ENCODE measurements around the gene LRRC74B. TPM values are rescaled to one million over a fixed set of nuclear protein-coding genes. Genes with fewer than 3 reads are reported as not detected.
A peak's percentile ranks its signal among the peaks of the same experiment; 100 is the strongest.

Gene LRRC74B
- polyA plus RNA-seq, 2 of the 4 experiments (the other 2 are of a cell fraction): 0.08 to 0.10 TPM

DNA sequence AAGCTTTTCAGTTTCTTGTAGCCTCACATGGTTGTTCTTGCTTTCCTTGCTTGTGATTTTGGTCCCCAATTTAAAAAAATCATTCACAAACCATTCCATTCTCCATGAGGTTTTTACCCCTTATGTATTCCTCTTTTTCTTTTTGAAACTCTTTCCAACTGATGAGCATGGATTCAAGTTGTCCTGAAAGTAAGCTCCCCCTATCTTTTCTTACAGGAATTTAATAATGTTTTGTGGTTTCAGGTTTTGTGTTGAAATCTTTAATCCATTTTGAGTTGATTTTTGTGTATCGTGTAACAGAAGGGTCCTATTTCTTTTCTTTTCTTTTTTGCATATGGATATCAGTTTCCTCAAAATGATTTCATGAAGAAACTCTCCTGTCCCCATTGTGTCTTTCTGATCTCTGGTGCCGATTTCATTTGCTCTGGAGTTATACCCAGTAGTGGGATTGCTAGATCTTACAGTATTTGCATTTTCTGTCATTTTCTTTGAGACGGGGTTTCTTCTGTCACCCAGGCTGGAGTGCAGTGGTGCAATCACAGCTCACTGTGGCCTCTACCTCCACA is 58.5 kb downstream of the LRRC74B start:
- peak overlapping the region; percentile 46; the same call in 2 of the 3 replicates for H3K4me3 ChIP-seq
- FAIRE-seq: no peak
- peaks cover 44% of the 10 kb centered on the region for H3K4me1 ChIP-seq
- WGBS (ENCODE audit: missing lambda C conversion rate): 79% methylated on average over 3 of the region's 3 CpGs
- peak overlapping the region; percentile 73 to 87 for H3K27ac ChIP-seq
- TF ChIP-seq RNF2 (IDR thresholded peaks at IDR 0.05; ENCODE audit: borderline replicate concordance, low read depth): no peak
- no peak for TF ChIP-seq EHMT2 (IDR thresholded peaks at IDR 0.05; ENCODE audit: low read depth)
- no peak for TF ChIP-seq CHD4 (IDR thresholded peaks at IDR 0.05; ENCODE audit: borderline replicate concordance)
- no peak for TF ChIP-seq HOXA7 (CRISPR knock-in tag; IDR thresholded peaks at IDR 0.05)
- no peak for TF ChIP-seq POLR2A (IDR thresholded peaks at IDR 0.05; ENCODE audit: low read length)
- TF ChIP-seq, protein P1, sequence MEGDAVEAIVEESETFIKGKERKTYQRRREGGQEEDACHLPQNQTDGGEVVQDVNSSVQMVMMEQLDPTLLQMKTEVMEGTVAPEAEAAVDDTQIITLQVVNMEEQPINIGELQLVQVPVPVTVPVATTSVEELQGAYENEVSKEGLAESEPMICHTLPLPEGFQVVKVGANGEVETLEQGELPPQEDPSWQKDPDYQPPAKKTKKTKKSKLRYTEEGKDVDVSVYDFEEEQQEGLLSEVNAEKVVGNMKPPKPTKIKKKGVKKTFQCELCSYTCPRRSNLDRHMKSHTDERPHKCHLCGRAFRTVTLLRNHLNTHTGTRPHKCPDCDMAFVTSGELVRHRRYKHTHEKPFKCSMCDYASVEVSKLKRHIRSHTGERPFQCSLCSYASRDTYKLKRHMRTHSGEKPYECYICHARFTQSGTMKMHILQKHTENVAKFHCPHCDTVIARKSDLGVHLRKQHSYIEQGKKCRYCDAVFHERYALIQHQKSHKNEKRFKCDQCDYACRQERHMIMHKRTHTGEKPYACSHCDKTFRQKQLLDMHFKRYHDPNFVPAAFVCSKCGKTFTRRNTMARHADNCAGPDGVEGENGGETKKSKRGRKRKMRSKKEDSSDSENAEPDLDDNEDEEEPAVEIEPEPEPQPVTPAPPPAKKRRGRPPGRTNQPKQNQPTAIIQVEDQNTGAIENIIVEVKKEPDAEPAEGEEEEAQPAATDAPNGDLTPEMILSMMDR (IDR thresholded peaks at IDR 0.05): no peak
- TF ChIP-seq HOXB5 (CRISPR knock-in tag; IDR thresholded peaks at IDR 0.05): no peak
- DNase-seq (ENCODE audit: low read depth in 1 of 2, low spot score in 1 of 2): no peak
- peak overlapping the region; percentile 82 for H3K4me2 ChIP-seq
- CTCF ChIA-PET: interaction anchor here (0.8 to 1.7 kb wide), 7 partner anchors 35 to 219 kb away, joined by 3 to 4 read pairs (median 3); partner anchors contain the start of genes P2RX6 and THAP7
- POLR2A ChIA-PET: no interaction called here
- no peak for ATAC-seq
- H3K9me3 ChIP-seq: no peaks in the 10 kb centered on the region

DNA sequence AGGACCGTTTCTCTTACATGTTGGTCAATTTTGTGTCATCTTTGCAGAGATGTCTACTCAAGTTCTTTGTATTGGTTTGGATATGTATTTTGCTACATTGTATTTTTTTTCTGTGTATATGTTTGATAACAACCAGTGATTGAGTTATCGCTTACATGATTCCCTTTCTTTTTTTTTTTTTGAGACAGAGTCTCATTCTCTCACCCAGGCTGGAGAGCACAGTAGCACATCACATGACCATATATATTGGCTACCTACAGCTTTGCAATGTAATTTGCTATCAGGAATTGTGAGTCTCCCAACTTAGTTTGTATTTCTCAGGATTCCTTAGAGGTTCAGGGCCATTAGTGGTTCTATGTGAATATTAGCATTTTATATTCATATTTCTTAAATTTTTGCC is 59.5 kb downstream of the LRRC74B start:
- Histone ChIP-seq H3K27ac (no peak overlapping the region), H3K4me2 (no peak overlapping the region), H3K9me3 (no peaks in the 10 kb centered on the region), H3K4me3 (no peak overlapping the region), H3K4me1 (peaks cover 48% of the 10 kb centered on the region)
- ChIA-PET POLR2A (no interaction called here), CTCF (interaction anchor here (0.9 to 1.4 kb wide), 2 partner anchors 84 to 90 kb away, joined by 3 read pairs; partner anchors contain the start of gene P2RX6)
- TF ChIP-seq ZNF302 (CRISPR knock-in tag; IDR thresholded peaks at IDR 0.05): no peak
- TF ChIP-seq RARB (CRISPR knock-in tag; IDR thresholded peaks at IDR 0.05): no peak
- TF ChIP-seq ZC3H11A (IDR thresholded peaks at IDR 0.05): no peak
- TF ChIP-seq SMC3 (IDR thresholded peaks at IDR 0.05): no peak
- no peak for TF ChIP-seq CBX2 (IDR thresholded peaks at IDR 0.05; ENCODE audit: borderline replicate concordance, low read depth)
- TF ChIP-seq, protein P2, sequence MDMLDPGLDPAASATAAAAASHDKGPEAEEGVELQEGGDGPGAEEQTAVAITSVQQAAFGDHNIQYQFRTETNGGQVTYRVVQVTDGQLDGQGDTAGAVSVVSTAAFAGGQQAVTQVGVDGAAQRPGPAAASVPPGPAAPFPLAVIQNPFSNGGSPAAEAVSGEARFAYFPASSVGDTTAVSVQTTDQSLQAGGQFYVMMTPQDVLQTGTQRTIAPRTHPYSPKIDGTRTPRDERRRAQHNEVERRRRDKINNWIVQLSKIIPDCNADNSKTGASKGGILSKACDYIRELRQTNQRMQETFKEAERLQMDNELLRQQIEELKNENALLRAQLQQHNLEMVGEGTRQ (IDR thresholded peaks at IDR 0.05): no peak
- no peak for TF ChIP-seq FOSB (CRISPR knock-in tag; IDR thresholded peaks at IDR 0.05)
- TF ChIP-seq, protein P3, sequence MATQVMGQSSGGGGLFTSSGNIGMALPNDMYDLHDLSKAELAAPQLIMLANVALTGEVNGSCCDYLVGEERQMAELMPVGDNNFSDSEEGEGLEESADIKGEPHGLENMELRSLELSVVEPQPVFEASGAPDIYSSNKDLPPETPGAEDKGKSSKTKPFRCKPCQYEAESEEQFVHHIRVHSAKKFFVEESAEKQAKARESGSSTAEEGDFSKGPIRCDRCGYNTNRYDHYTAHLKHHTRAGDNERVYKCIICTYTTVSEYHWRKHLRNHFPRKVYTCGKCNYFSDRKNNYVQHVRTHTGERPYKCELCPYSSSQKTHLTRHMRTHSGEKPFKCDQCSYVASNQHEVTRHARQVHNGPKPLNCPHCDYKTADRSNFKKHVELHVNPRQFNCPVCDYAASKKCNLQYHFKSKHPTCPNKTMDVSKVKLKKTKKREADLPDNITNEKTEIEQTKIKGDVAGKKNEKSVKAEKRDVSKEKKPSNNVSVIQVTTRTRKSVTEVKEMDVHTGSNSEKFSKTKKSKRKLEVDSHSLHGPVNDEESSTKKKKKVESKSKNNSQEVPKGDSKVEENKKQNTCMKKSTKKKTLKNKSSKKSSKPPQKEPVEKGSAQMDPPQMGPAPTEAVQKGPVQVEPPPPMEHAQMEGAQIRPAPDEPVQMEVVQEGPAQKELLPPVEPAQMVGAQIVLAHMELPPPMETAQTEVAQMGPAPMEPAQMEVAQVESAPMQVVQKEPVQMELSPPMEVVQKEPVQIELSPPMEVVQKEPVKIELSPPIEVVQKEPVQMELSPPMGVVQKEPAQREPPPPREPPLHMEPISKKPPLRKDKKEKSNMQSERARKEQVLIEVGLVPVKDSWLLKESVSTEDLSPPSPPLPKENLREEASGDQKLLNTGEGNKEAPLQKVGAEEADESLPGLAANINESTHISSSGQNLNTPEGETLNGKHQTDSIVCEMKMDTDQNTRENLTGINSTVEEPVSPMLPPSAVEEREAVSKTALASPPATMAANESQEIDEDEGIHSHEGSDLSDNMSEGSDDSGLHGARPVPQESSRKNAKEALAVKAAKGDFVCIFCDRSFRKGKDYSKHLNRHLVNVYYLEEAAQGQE (IDR thresholded peaks at IDR 0.05): no peak
- TF ChIP-seq CEBPB (IDR thresholded peaks at IDR 0.05): no peak
- TF ChIP-seq, protein P4, sequence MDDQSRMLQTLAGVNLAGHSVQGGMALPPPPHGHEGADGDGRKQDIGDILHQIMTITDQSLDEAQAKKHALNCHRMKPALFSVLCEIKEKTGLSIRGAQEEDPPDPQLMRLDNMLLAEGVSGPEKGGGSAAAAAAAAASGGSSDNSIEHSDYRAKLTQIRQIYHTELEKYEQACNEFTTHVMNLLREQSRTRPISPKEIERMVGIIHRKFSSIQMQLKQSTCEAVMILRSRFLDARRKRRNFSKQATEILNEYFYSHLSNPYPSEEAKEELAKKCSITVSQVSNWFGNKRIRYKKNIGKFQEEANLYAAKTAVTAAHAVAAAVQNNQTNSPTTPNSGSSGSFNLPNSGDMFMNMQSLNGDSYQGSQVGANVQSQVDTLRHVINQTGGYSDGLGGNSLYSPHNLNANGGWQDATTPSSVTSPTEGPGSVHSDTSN (IDR thresholded peaks at IDR 0.05): no peak
- TF ChIP-seq, protein P5, sequence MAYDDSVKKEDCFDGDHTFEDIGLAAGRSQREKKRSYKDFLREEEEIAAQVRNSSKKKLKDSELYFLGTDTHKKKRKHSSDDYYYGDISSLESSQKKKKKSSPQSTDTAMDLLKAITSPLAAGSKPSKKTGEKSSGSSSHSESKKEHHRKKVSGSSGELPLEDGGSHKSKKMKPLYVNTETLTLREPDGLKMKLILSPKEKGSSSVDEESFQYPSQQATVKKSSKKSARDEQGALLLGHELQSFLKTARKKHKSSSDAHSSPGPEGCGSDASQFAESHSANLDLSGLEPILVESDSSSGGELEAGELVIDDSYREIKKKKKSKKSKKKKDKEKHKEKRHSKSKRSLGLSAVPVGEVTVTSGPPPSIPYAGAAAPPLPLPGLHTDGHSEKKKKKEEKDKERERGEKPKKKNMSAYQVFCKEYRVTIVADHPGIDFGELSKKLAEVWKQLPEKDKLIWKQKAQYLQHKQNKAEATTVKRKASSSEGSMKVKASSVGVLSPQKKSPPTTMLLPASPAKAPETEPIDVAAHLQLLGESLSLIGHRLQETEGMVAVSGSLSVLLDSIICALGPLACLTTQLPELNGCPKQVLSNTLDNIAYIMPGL (CRISPR knock-in tag; IDR thresholded peaks at IDR 0.05; ENCODE audit: borderline replicate concordance): no peak
- 84% methylated on average over 2 of the region's 2 CpGs for WGBS (ENCODE audit: missing lambda C conversion rate)
- no peak for FAIRE-seq
- DNase-seq (ENCODE audit: low read depth in 1 of 2, low spot score in 1 of 2): no peak
- no peak for ATAC-seq
